Endothelial cell of umbilical vein (primary cell): ENCODE results near the gene CGRRF1. TPM values are rescaled to one million over a fixed set of nuclear protein-coding genes. Genes with fewer than 3 reads are reported as not detected.
A peak's percentile ranks its signal among the peaks of the same experiment; 100 is the strongest.

Experiments used
- BruUV-seq: library from RNA; stranded (reverse); fragments of 400-500 nt; replicated peaks from 2 replicates; lab custom pipeline; 2021; lab: Mats Ljungman, UMichigan
- CTCF ChIA-PET: fragments of 300-600, 350-600 bp; sonication (Branson Sonifier 250); formaldehyde crosslinking; loops from one replicate; lab custom pipeline; 2021; ENCODE audit warnings: antibody characterized with exemption, inconsistent platforms; lab: Charles Lee
- POLR2A ChIA-PET: fragments of 300-600, 350-600 bp; sonication (Branson Sonifier 250); formaldehyde crosslinking; loops from one replicate; lab custom pipeline; 2021; ENCODE audit warnings: antibody characterized with exemption, inconsistent platforms; lab: Charles Lee
- DNase-seq: peaks from one replicate; pipeline ENCODE4 v3.0.0-alpha.2; 2011; ENCODE audit warnings: low read depth, low spot score
- FAIRE-seq: peaks from 2 replicates; lab custom pipeline; 2011; peaks lifted over from hg19 to GRCh38; lab: Jason Lieb, UNC
- H2AFZ ChIP-seq: 2 replicates; pipeline ENCODE4 v1.6.0; 2012; ENCODE audit warnings: low read depth, low read length, control low read depth, inconsistent platforms
- H3K27ac ChIP-seq: 2 replicates; pipeline ENCODE4 v1.5.1; 2011; ENCODE audit warnings: low read depth, mild to moderate bottlenecking, control low read depth, low read length, moderate library complexity; ENCODE audit not compliant: insufficient read depth
- H3K27me3 ChIP-seq, 2 experiments: 2 replicates each; pipeline versions ENCODE4 v1.6.0 to v1.6.1; 2011; ENCODE audit warnings: low read length in 2 of 2, mixed read lengths in 1 of 2; ENCODE audit not compliant: control insufficient read depth in 2 of 2, insufficient read depth in 2 of 2
- H3K36me3 ChIP-seq, 2 experiments: 2 replicates in 1 of 2; 3 replicates in 1 of 2; pipeline ENCODE4 v1.5.1; 2011; ENCODE audit warnings: low read length in 2 of 2, mild to moderate bottlenecking in 1 of 2, moderate library complexity in 1 of 2; ENCODE audit not compliant: control insufficient read depth in 2 of 2, insufficient read depth in 2 of 2; ENCODE audit errors: extremely low read depth in 1 of 2
- H3K4me1 ChIP-seq: 3 replicates; pipeline ENCODE4 v1.5.1; 2011; ENCODE audit warnings: mild to moderate bottlenecking, low read length; ENCODE audit not compliant: control insufficient read depth, insufficient read depth; ENCODE audit errors: extremely low read depth
- H3K4me2 ChIP-seq: 2 replicates; pipeline ENCODE4 v1.6.1; 2011; ENCODE audit warnings: low read length, control low read depth, mixed read lengths; ENCODE audit not compliant: insufficient read depth
- H3K4me3 ChIP-seq, 3 experiments: fragments of 200-600 bp in 1 of 3; sonication (generic), shearing (Covaris generic) in 1 of 3; replicated peaks in 1 of 3; 2 replicates each; pipeline ENCODE4 v1.5.1; 2011 to 2016; ENCODE audit warnings: control low read depth in 3 of 3, low read length in 3 of 3, mild to moderate bottlenecking in 2 of 3, inconsistent platforms in 1 of 3, low read depth in 1 of 3, moderate library complexity in 1 of 3; ENCODE audit not compliant: insufficient read depth in 1 of 3
- H3K79me2 ChIP-seq: 2 replicates; pipeline ENCODE4 v1.6.0; 2012; ENCODE audit warnings: low read length, inconsistent platforms; ENCODE audit not compliant: control insufficient read depth, insufficient read depth
- H3K9ac ChIP-seq: replicated peaks from 2 replicates; pipeline ENCODE3; 2011; ENCODE audit warnings: low read length, control low read depth; ENCODE audit not compliant: insufficient read depth; ENCODE audit errors: extremely low read depth
- H3K9me1 ChIP-seq: replicated peaks from 3 replicates; pipeline ENCODE4 v1.6.0; 2011; ENCODE audit warnings: mild to moderate bottlenecking, low read length; ENCODE audit not compliant: control insufficient read depth, insufficient read depth; ENCODE audit errors: extremely low read depth
- H3K9me3 ChIP-seq: replicated peaks from 2 replicates; pipeline ENCODE4 v1.5.1; 2012; ENCODE audit warnings: low read length, inconsistent platforms; ENCODE audit not compliant: control insufficient read depth, insufficient read depth
- H4K20me1 ChIP-seq: replicated peaks from 2 replicates; pipeline ENCODE3; 2011; ENCODE audit warnings: mild to moderate bottlenecking, low read length; ENCODE audit not compliant: control insufficient read depth, insufficient read depth; ENCODE audit errors: extremely low read depth
- EZH2 ChIP-seq: IDR thresholded peaks from 2 replicates; pipeline ENCODE4 v1.6.1; 2012; ENCODE audit warnings: borderline replicate concordance, low read depth, mild to moderate bottlenecking, moderate library complexity, low read length, inconsistent platforms; ENCODE audit not compliant: severe bottlenecking
- FOS ChIP-seq: IDR thresholded peaks from 2 replicates; pipeline ENCODE4 v1.6.1; 2011; ENCODE audit warnings: mild to moderate bottlenecking, low read length, moderate library complexity, borderline replicate concordance; ENCODE audit not compliant: insufficient read depth
- GATA2 ChIP-seq: IDR thresholded peaks from 2 replicates; pipeline ENCODE4 v1.7.0; 2011; ENCODE audit warnings: low read depth, mild to moderate bottlenecking, moderate library complexity, mixed read lengths, low read length; ENCODE audit not compliant: insufficient read length, insufficient read depth
- JUN ChIP-seq: IDR thresholded peaks from 2 replicates; pipeline ENCODE4 v1.6.1; 2011; ENCODE audit warnings: borderline replicate concordance, low read depth; ENCODE audit not compliant: insufficient read length, insufficient read depth
- MYC ChIP-seq: IDR thresholded peaks from one replicate; pipeline ENCODE4 v1.6.1; 2011; ENCODE audit warnings: mild to moderate bottlenecking, low read depth, low read length
- POLR2A ChIP-seq: IDR thresholded peaks from 2 replicates; pipeline ENCODE4 v1.6.1; 2012; ENCODE audit warnings: low read depth, mild to moderate bottlenecking, control low read depth, low read length
- POLR2AphosphoS5 ChIP-seq: IDR thresholded peaks from 2 replicates; pipeline ENCODE4 v1.6.1; 2012; ENCODE audit warnings: low read depth, mild to moderate bottlenecking, control low read depth, low read length, moderate library complexity; ENCODE audit not compliant: insufficient read depth
- dilution Hi-C: fragments of 300-500 bp; cut with MboI; formaldehyde crosslinking; loops from one replicate; pipeline ENCODE4 v1.15.0; 2019; ENCODE audit warnings: low sequenced_read_pairs; ENCODE audit not compliant: extremely low pct_ligation_motif_present
- intact Hi-C: fragments of 100-400 bp; cut with micrococcal nuclease; formaldehyde crosslinking; loops from one replicate; pipeline ENCODE4 v1.10.0; 2022
- polyA plus RNA-seq, 4 experiments: library from polyadenylated mRNA; depleted of rRNA in 3 of 4; stranded (reverse) in 3 of 4; unstranded in 1 of 4; fragments of >200 nt; gene quantifications; 2 replicates each; pipeline versions ENCODE4 v1.2.1 to v1.2.3, GENCODE V29; 2011 to 2012; ENCODE audit warnings: missing spikeins in 1 of 4
- total RNA-seq: library from RNA; stranded (reverse); gene quantifications from 2 replicates; pipeline ENCODE4 v1.2.3, GENCODE V29; 2021
- TF ChIP-seq, protein P1 (sequence below), 2 donors: IDR thresholded peaks; 1 replicate in 1 of 2; 2 replicates in 1 of 2; pipeline ENCODE4 v1.5.1; 2011; ENCODE audit warnings: low read length in 2 of 2, mild to moderate bottlenecking in 2 of 2, moderate library complexity in 2 of 2, control low read depth in 1 of 2, inconsistent platforms in 1 of 2, low read depth in 1 of 2; ENCODE audit not compliant: insufficient read depth in 1 of 2; ENCODE audit errors: extremely low read depth in 1 of 2
- TF ChIP-seq, protein P2 (sequence below): IDR thresholded peaks from 2 replicates; pipeline ENCODE4 v1.6.1; 2011; ENCODE audit not compliant: insufficient read depth, insufficient read length

Gene CGRRF1
- total and polyA plus RNA-seq, 2 donors (not counting 3 experiments of a cell fraction or from before 2014, with no cell fraction given), result 6.6 to 15.7 TPM

DNA sequence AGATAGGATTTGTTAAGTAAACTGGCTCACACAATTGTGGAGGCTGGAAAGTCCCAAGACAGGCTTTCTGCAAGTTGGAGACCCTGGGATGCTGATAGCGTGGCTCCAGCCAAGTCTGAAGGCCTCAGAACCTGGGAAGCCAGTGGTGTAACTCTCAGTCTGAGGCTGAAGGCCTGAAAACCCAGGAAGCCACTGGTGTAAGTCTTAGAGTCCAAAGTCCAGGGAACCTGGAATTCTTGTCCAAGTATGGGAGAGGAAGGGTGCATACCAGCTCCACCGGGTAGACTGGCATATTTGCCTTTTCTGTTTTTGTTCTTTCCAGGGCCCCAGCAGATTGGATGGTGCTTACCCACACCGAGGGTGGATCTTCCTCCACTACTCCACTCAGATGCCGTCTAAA is 39.0 kb upstream of the CGRRF1 start:
- BruUV-seq, result no TSS peak
- Histone ChIP-seq H3K9me1 (no peaks in the 10 kb centered on the region), H3K79me2 (no peaks in the 10 kb centered on the region), H3K4me2 (no peak overlapping the region), H4K20me1 (no peaks in the 10 kb centered on the region), H3K4me3 (no peak overlapping the region), H3K27me3 (peaks cover 8 to 10% of the 10 kb centered on the region in 2 experiments), H2AFZ (no peak overlapping the region), H3K4me1 (no peaks in the 10 kb centered on the region), H3K9me3 (peaks cover 4% of the 10 kb centered on the region), H3K36me3 (peaks cover 0 to 2% of the 10 kb centered on the region in 2 experiments), H3K9ac (no peak overlapping the region), H3K27ac (no peak overlapping the region)
- TF ChIP-seq, protein P1, sequence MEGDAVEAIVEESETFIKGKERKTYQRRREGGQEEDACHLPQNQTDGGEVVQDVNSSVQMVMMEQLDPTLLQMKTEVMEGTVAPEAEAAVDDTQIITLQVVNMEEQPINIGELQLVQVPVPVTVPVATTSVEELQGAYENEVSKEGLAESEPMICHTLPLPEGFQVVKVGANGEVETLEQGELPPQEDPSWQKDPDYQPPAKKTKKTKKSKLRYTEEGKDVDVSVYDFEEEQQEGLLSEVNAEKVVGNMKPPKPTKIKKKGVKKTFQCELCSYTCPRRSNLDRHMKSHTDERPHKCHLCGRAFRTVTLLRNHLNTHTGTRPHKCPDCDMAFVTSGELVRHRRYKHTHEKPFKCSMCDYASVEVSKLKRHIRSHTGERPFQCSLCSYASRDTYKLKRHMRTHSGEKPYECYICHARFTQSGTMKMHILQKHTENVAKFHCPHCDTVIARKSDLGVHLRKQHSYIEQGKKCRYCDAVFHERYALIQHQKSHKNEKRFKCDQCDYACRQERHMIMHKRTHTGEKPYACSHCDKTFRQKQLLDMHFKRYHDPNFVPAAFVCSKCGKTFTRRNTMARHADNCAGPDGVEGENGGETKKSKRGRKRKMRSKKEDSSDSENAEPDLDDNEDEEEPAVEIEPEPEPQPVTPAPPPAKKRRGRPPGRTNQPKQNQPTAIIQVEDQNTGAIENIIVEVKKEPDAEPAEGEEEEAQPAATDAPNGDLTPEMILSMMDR (IDR thresholded peaks at IDR 0.05; ENCODE audit: extremely low read depth in 1 of 2, insufficient read depth in 1 of 2, low read depth in 1 of 2, low read length in 2 of 2), result no peak
- TF ChIP-seq POLR2AphosphoS5, result no peak
- TF ChIP-seq, protein P2, sequence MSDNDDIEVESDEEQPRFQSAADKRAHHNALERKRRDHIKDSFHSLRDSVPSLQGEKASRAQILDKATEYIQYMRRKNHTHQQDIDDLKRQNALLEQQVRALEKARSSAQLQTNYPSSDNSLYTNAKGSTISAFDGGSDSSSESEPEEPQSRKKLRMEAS, result no peak
- FAIRE-seq, result no peak
- dilution Hi-C loops (no loop called here), intact Hi-C loops (no loop called here)
- no peak for DNase-seq
- CTCF ChIA-PET, result no interaction called here
- POLR2A ChIA-PET, result no interaction called here

DNA sequence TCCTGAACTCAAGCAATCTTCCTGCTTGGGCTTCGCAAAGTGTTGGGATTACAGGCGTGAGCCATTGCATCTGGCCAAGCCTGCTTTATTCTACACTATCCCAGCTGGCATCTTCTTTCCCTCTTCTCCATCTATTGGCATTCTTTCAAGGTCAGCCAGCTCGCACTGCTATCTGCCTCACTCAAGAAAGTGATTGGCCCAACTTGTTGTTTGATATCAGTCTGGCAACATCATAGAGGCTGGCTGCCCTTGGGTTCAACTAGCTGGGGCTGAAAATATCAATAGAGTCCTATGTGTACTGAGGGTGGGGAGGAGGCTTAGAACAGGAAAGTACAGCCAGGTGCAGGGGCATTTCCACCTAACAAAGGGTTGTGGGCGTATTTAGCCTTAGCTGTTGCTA is 38.1 kb upstream of the CGRRF1 start:
- Histone ChIP-seq H3K36me3 (peaks cover 0 to 2% of the 10 kb centered on the region in 2 experiments), H3K4me1 (no peaks in the 10 kb centered on the region), H3K27me3 (peaks cover 3 to 4% of the 10 kb centered on the region in 2 experiments), H3K9ac (no peak overlapping the region), H3K9me3 (peaks cover 4% of the 10 kb centered on the region), H3K4me3 (no peak overlapping the region), H2AFZ (no peak overlapping the region), H3K79me2 (no peaks in the 10 kb centered on the region), H3K4me2 (no peak overlapping the region), H3K9me1 (no peaks in the 10 kb centered on the region), H4K20me1 (no peaks in the 10 kb centered on the region), H3K27ac (no peak overlapping the region)
- ChIA-PET POLR2A (no interaction called here), CTCF (interaction anchor here (0.9 kb wide), 1 partner anchor 12 kb away, joined by 3 read pairs; no protein-coding TSS in a partner anchor)
- DNase-seq (no peak), FAIRE-seq (peak; percentile 47)
- TF ChIP-seq, protein P2, result no peak
- no peak for TF ChIP-seq POLR2AphosphoS5
- TF ChIP-seq JUN, result no peak
- TF ChIP-seq FOS, result no peak
- TF ChIP-seq, protein P1 (IDR thresholded peaks at IDR 0.05; ENCODE audit: extremely low read depth in 1 of 2, insufficient read depth in 1 of 2, low read depth in 1 of 2, low read length in 2 of 2), result no peak
- TF ChIP-seq POLR2A, result no peak
- no peak for TF ChIP-seq MYC
- TF ChIP-seq EZH2, result no peak
- TF ChIP-seq GATA2, result no peak
- intact Hi-C loops, result no loop called here
- BruUV-seq, result no TSS peak
- dilution Hi-C loops, result no loop called here
